ENCODE measurements around the gene TMCC1.

GRCh38 chr3:129756871-129757270 lies 136.6 kb downstream of the TMCC1 start:
- TF ChIP-seq POLR2A (IDR thresholded peaks at IDR 0.05) (no peak), CTCF (IDR thresholded peaks at IDR 0.05) (no peak), EP300 (IDR thresholded peaks at IDR 0.05; ENCODE audit: low read depth) (no peak), POLR2AphosphoS5 (IDR thresholded peaks at IDR 0.05) (no peak)

Measured in transverse colon (tissue), 4 donors.